ENCODE results near the gene TTK.

- TF ChIP-seq BCL11A (tag by site-specific recombination; IDR thresholded peaks at IDR 0.05; ENCODE audit: low read depth) (no peak), ZNF184 (tag by site-specific recombination; IDR thresholded peaks at IDR 0.05) (no peak), ZNF292 (tag by site-specific recombination; IDR thresholded peaks at IDR 0.05; ENCODE audit: borderline replicate concordance, low read depth) (no peak), ZBTB21 (tag by site-specific recombination; IDR thresholded peaks at IDR 0.05) (no peak), HOXA7 (CRISPR knock-in tag; IDR thresholded peaks at IDR 0.05; ENCODE audit: borderline replicate concordance) (no peak), CTCF (tag by site-specific recombination; IDR thresholded peaks at IDR 0.05) (no peak), ZBTB20 (tag by site-specific recombination; IDR thresholded peaks at IDR 0.05) (no peak), ATF2 (tag by site-specific recombination; IDR thresholded peaks at IDR 0.05; ENCODE audit: low read depth) (no peak), REPIN1 (tag by site-specific recombination; IDR thresholded peaks at IDR 0.05; ENCODE audit: low read depth) (no peak), ZNF677 (tag by site-specific recombination; IDR thresholded peaks at IDR 0.05) (no peak), PBX3 (CRISPR knock-in tag; IDR thresholded peaks at IDR 0.05) (no peak), ZNF488 (tag by site-specific recombination; IDR thresholded peaks at IDR 0.05) (no peak), ZNF571 (tag by site-specific recombination; IDR thresholded peaks at IDR 0.05) (no peak)
Measured at GRCh38 chr6:80006541-80006940, 2.1 kb downstream of the TTK start.

All from HEK293 (cell line).